ENCODE measurements around the gene MYO18A.

DNA sequence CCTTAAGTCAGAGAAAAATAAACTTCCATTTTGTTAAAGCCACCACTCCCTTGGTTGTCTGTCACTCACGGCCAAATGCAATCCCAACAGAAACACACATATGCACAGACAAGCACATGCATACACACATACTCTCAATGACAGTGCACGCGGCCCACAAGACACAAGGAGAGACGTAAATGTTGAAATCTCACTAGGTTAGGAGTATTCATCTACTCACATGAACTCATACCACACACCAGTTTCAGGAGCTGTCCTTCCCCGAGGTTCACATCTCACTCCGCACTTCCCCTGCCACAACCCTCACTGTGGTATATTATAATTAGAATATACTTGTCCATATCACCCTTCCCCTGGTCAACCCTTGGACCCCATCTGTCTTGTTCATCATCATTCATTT lies 36.0 kb upstream of the MYO18A start:
- TF ChIP-seq, protein P1, sequence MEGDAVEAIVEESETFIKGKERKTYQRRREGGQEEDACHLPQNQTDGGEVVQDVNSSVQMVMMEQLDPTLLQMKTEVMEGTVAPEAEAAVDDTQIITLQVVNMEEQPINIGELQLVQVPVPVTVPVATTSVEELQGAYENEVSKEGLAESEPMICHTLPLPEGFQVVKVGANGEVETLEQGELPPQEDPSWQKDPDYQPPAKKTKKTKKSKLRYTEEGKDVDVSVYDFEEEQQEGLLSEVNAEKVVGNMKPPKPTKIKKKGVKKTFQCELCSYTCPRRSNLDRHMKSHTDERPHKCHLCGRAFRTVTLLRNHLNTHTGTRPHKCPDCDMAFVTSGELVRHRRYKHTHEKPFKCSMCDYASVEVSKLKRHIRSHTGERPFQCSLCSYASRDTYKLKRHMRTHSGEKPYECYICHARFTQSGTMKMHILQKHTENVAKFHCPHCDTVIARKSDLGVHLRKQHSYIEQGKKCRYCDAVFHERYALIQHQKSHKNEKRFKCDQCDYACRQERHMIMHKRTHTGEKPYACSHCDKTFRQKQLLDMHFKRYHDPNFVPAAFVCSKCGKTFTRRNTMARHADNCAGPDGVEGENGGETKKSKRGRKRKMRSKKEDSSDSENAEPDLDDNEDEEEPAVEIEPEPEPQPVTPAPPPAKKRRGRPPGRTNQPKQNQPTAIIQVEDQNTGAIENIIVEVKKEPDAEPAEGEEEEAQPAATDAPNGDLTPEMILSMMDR (IDR thresholded peaks at IDR 0.05): no peak
- TF ChIP-seq POLR2A (IDR thresholded peaks at IDR 0.05): no peak

All from uterus (tissue), 2 donors.